ENCODE data around the gene DUS1L.

DUS1L gene

DNA sequence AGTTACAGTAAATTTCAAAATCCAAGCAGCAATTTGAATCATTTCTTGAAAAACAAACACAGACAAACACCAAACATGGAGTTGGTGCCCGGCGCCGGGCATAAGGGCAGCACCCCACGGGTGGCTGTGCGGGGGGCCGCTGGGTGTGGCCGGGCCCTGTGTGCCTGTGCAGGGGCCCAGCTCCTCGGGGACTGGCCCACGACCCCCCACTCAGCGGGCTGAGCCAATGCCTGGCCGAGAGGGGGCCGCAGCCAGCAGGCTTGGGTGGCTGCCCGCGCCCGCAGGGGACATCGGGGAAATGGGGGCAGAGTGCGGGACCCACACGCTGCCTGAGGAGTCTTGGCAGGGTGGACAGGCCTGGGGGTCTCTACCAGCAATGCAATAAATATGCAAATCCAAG lies 12.8 kb upstream of the DUS1L start:
- Histone ChIP-seq H3K4me2 (ENCODE audit: low read length) (no peak overlapping the region), H3K4me3 (ENCODE audit: low read length) (no peak overlapping the region), H3K9me3 (replicated peaks; ENCODE audit: low read length) (no peaks in the 10 kb centered on the region), H3K4me1 (ENCODE audit: control insufficient read depth, insufficient read depth, low read length) (no peaks in the 10 kb centered on the region), H3K27me3 (ENCODE audit: control insufficient read depth, insufficient read depth, low read length) (no peaks in the 10 kb centered on the region), H3K9ac (ENCODE audit: low read depth, low read length) (no peak overlapping the region), H3K36me3 (ENCODE audit: insufficient read depth, low read length) (peaks cover 53% of the 10 kb centered on the region)

DNA sequence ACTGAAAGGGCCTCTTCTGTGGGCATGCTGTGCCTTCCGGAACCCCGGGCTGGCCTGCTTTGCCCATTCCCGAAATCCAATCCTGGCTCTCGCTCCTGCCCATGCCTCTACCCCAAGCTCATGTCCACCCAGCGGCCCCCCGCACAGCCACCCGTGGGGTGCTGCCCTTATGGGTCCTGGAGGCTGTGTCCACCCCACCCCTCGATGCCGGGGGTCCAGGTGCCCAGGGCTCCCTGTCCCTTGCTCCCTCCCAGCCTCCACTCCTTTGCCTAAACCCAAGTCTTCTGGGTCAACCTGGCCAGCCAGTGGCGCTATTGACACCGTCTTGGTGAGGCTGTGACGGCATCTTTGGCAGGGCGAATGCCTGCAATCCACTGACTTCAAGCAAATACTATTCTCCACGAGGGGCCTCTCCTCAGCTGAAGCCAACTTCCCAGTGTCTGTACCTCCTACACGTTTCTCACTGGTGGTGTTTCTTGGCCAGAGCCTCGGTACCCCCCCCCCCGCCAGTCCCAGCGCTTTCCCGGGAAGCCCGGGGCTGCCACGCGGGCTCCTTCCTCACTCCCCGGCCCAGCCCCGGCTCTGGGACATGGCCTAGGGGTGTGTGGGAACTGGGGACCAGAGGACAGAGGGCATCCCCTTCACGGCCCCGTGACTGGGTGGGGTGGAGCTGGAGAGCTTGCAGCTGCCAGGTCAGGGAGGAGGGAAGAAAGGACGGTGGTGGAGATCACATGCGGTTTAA lies 12.2 kb upstream of the DUS1L start:
- no peak overlapping the region for H3K9ac ChIP-seq (ENCODE audit: low read depth, low read length)
- H3K36me3 ChIP-seq (ENCODE audit: insufficient read depth, low read length): peaks cover 47% of the 10 kb centered on the region
- H3K4me1 ChIP-seq (ENCODE audit: control insufficient read depth, insufficient read depth, low read length): no peaks in the 10 kb centered on the region
- H3K4me2 ChIP-seq (ENCODE audit: low read length): no peak overlapping the region
- H3K27me3 ChIP-seq (ENCODE audit: control insufficient read depth, insufficient read depth, low read length): no peaks in the 10 kb centered on the region
- no peak overlapping the region for H3K4me3 ChIP-seq (ENCODE audit: low read length)
- no peaks in the 10 kb centered on the region for H3K9me3 ChIP-seq (replicated peaks; ENCODE audit: low read length)

DNA sequence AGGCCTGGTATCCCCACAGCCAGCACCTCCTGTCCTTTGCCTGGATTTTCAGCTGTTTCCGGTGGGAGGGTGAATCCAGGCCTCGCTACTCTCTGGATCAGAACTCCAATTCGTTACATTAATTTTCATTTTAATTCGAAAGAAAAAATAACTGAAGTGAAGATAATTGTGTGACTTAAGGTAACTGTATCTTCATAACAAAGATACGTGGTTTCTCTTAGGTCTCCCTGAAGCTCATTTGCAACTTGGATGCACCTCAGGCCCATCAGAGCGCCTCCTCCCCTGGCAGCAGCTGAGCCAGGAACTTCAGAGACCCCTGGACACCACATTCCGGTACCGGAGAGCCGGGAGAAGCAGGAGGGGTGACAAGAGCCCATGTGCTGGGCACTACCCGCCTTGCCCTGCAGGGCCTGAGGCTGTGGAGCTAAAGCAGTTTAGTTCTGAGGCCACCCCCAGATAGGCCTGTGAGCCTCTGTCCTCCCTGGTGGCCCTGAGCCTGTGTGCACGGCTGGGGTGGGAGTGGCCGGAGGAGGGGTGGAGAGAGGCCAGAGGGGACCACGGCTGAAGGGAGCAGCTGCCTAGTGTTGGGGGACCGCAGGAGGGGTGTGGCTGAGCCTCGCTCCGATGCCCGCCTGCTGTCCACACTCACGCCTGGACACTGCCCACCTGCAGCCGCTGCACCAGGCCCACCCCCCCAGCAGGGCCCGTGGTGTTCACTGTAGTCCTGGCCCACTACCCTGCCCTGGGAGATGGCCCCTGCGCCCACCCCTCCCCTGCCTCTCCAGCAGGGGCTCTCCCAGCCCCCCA lies 11.4 kb upstream of the DUS1L start:
- Histone ChIP-seq H3K4me3 (ENCODE audit: low read length) (no peak overlapping the region), H3K9ac (ENCODE audit: low read depth, low read length) (no peak overlapping the region), H3K4me2 (ENCODE audit: low read length) (no peak overlapping the region), H3K36me3 (ENCODE audit: insufficient read depth, low read length) (peaks cover 39% of the 10 kb centered on the region), H3K9me3 (replicated peaks; ENCODE audit: low read length) (no peaks in the 10 kb centered on the region), H3K4me1 (ENCODE audit: control insufficient read depth, insufficient read depth, low read length) (no peaks in the 10 kb centered on the region), H3K27me3 (ENCODE audit: control insufficient read depth, insufficient read depth, low read length) (no peaks in the 10 kb centered on the region)

DNA sequence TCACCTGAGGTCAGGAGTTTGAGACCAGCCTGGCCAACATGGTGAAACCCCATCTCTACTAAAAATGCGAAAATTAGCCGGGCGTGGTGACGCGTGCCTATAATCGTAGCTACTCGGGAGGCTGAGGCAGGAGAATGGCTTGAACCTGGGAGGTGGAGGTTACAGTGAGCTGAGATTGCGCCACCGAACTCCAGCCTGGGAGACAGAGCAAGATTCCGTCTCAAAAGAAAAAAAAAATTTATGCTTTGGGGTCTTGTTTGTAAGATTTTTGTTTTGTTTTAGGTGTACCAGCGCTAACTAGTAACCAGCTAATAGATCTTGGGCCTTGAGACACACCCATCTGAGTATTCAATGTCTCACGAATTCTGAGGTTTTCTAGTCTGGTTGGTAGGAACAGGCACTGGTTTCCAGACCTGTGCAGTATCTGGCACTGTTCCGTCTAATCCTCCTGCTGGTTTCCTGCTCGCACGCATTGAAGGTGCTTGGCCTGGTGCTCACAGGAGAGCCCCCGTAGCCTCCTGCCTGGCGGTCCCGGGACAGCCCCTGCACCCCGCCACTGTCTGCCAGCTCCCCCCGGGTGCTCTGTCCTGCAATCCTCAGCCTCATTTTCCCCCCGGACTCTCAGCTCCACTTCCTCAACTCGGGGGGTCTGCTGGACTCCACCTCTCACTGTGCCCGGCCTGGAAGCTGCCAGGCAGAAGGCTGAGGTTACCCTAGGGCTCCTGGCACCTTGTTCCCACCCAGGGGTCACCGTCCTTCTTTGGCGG lies 10.6 kb upstream of the DUS1L start:
- Histone ChIP-seq H3K4me1 (ENCODE audit: control insufficient read depth, insufficient read depth, low read length) (no peaks in the 10 kb centered on the region), H3K4me2 (ENCODE audit: low read length) (no peak overlapping the region), H3K9me3 (replicated peaks; ENCODE audit: low read length) (no peaks in the 10 kb centered on the region), H3K36me3 (ENCODE audit: insufficient read depth, low read length) (peaks cover 34% of the 10 kb centered on the region), H3K4me3 (ENCODE audit: low read length) (no peak overlapping the region), H3K9ac (ENCODE audit: low read depth, low read length) (no peak overlapping the region), H3K27me3 (ENCODE audit: control insufficient read depth, insufficient read depth, low read length) (no peaks in the 10 kb centered on the region)

DNA sequence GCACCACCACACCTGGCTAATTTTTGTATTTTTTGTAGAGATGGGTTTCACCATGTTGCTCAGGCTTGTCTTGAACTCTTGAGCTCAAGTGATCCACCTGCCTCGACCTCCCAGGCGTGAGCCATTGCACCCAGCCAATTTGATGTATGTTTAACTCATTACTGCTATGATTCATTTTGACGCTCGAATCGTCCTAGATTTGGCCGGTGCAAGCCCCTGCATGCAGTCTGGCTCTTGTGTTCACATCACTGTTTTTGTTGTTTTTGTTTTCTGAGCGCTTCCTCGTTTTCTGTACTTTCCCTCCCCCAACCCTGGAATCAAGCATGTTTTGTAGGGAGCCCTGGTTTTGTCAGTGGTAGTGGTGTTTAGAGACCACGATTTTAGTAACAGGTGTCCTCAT lies 7.8 kb upstream of the DUS1L start:
- H3K36me3 ChIP-seq (ENCODE audit: insufficient read depth, low read length): peaks cover 12% of the 10 kb centered on the region
- no peaks in the 10 kb centered on the region for H3K9me3 ChIP-seq (replicated peaks; ENCODE audit: low read length)
- no peak overlapping the region for H3K4me2 ChIP-seq (ENCODE audit: low read length)
- no peak overlapping the region for H3K4me3 ChIP-seq (ENCODE audit: low read length)
- no peaks in the 10 kb centered on the region for H3K27me3 ChIP-seq (ENCODE audit: control insufficient read depth, insufficient read depth, low read length)
- no peaks in the 10 kb centered on the region for H3K4me1 ChIP-seq (ENCODE audit: control insufficient read depth, insufficient read depth, low read length)
- H3K9ac ChIP-seq (ENCODE audit: low read depth, low read length): no peak overlapping the region

DNA sequence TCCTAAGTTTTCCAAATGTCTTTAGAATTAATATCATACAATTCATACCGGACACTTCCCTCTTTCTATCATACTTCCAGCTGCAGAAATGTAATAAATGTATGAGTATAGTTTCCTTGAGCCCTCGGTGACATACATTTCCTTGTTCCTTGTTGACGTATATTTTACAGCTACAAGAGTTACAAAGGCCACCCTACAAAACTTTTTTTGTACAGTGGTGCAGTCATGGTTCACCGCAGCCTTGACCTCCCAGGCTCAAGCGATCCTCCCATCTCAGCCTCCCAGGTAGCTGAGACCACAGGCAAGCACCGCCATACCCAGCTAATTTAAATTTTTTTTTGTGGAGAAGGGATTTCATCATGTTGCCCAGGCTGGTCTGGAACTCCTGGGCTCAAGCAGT lies 7.2 kb upstream of the DUS1L start:
- no peaks in the 10 kb centered on the region for H3K4me1 ChIP-seq (ENCODE audit: control insufficient read depth, insufficient read depth, low read length)

DNA sequence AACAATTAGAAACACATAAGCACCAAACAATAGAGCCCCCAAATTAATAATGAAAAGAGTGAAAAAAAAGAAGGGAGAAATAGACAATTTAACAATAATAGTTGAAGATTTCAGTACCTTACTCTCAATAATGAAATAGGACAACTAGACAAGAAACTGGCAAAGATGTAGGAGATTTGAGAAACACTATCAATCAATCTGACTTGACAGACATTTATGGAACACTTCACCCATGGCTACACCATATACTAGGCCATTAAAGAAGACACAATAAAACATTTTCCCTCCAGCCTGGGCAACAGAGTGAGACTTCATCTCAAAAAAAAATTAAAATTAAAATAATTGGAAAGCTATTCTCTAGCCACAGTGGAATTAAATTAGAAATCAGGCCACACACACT lies 5.0 kb upstream of the DUS1L start:
- H3K27me3 ChIP-seq (ENCODE audit: control insufficient read depth, insufficient read depth, low read length): no peaks in the 10 kb centered on the region
- peaks cover 8% of the 10 kb centered on the region for H3K4me1 ChIP-seq (ENCODE audit: control insufficient read depth, insufficient read depth, low read length)
- H3K4me3 ChIP-seq (ENCODE audit: low read length): no peak overlapping the region
- H3K9me3 ChIP-seq (replicated peaks; ENCODE audit: low read length): no peaks in the 10 kb centered on the region
- H3K4me2 ChIP-seq (ENCODE audit: low read length): no peak overlapping the region
- no peaks in the 10 kb centered on the region for H3K36me3 ChIP-seq (ENCODE audit: insufficient read depth, low read length)
- H3K9ac ChIP-seq (ENCODE audit: low read depth, low read length): no peak overlapping the region

More for the DNA sequence above, 7.2 kb upstream of the DUS1L start:
- H3K27me3 ChIP-seq (ENCODE audit: control insufficient read depth, insufficient read depth, low read length): no peaks in the 10 kb centered on the region
- H3K4me2 ChIP-seq (ENCODE audit: low read length): no peak overlapping the region
- H3K4me3 ChIP-seq (ENCODE audit: low read length): no peak overlapping the region
- H3K36me3 ChIP-seq (ENCODE audit: insufficient read depth, low read length): peaks cover 6% of the 10 kb centered on the region
- H3K9me3 ChIP-seq (replicated peaks; ENCODE audit: low read length): no peaks in the 10 kb centered on the region
- H3K9ac ChIP-seq (ENCODE audit: low read depth, low read length): no peak overlapping the region

DNA sequence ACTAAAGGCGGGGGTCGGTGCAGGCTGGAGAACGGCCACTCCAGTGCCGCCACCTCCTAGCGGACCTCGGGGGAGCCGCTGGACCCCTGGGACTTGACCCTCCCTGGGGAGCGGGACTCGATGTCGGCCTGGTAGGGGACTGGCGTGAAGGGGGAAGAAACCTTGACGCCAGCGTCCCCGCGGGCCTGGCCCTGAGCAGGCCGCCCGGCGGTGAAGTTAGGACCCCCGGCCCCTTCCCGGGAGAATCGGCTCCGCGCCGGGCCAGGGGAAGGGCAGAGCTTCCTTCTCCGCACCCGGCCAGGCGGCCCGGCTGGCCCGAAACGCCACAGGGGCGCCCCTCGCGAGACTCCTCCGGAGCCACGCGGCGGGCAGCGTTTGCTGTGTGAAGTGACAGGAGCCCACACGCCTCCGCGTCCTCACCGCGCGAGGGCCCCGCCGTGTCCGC lies 389 bp downstream of the DUS1L start:
- peaks cover 21% of the 10 kb centered on the region for H3K4me1 ChIP-seq (ENCODE audit: control insufficient read depth, insufficient read depth, low read length)
- peak overlapping the region; percentile 97 for H3K9ac ChIP-seq (ENCODE audit: low read depth, low read length)
- H3K9me3 ChIP-seq (replicated peaks; ENCODE audit: low read length): no peaks in the 10 kb centered on the region
- H3K4me2 ChIP-seq (ENCODE audit: low read length): peak overlapping the region; percentile 100
- H3K36me3 ChIP-seq (ENCODE audit: insufficient read depth, low read length): peaks cover 20% of the 10 kb centered on the region
- H3K27me3 ChIP-seq (ENCODE audit: control insufficient read depth, insufficient read depth, low read length): no peaks in the 10 kb centered on the region
- peak overlapping the region; percentile 87 for H3K4me3 ChIP-seq (ENCODE audit: low read length)

DNA sequence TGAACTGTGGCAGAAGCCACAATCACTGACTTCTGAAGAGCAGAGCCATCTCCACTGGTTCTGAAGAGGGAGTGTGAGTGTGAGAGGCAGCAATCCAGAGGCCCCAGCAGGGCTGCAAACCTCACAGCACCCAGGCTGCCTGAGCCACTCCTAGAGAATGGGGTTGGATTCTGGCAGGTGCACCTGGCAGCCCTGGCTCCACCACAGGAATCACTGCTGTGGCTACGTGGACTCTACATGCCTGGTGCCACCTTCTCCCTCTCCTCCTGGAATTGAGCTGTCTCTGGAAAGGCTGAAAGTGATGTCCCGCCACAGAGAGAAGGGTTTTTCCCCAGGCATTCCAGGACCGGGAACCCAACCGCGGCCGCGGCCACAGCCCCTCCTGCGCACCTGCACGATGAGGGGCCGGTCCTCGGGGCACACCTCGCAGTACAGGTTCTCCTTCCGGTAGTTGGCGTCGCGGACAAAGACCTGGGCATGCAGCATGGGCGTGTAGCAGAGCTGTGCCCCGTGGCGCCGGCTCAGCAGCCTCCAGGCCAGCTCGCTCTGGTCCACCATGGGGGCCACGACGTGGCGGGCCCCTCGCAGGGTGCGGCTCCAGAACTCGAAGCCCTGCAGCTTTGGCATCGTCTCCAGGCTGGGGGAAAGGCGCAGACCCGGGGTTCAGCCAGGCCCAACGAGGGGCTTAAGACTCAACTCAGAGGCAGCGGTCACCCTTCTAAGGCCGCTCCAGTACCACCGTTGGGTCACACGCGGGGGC lies 991 bp downstream of the DUS1L start:
- Histone ChIP-seq H3K4me1 (ENCODE audit: control insufficient read depth, insufficient read depth, low read length) (peaks cover 21% of the 10 kb centered on the region), H3K36me3 (ENCODE audit: insufficient read depth, low read length) (peaks cover 26% of the 10 kb centered on the region), H3K9ac (ENCODE audit: low read depth, low read length) (peak overlapping the region; percentile 97), H3K4me3 (ENCODE audit: low read length) (peak overlapping the region; percentile 87), H3K9me3 (replicated peaks; ENCODE audit: low read length) (no peaks in the 10 kb centered on the region), H3K27me3 (ENCODE audit: control insufficient read depth, insufficient read depth, low read length) (no peaks in the 10 kb centered on the region), H3K4me2 (ENCODE audit: low read length) (peak overlapping the region; percentile 100)

DNA sequence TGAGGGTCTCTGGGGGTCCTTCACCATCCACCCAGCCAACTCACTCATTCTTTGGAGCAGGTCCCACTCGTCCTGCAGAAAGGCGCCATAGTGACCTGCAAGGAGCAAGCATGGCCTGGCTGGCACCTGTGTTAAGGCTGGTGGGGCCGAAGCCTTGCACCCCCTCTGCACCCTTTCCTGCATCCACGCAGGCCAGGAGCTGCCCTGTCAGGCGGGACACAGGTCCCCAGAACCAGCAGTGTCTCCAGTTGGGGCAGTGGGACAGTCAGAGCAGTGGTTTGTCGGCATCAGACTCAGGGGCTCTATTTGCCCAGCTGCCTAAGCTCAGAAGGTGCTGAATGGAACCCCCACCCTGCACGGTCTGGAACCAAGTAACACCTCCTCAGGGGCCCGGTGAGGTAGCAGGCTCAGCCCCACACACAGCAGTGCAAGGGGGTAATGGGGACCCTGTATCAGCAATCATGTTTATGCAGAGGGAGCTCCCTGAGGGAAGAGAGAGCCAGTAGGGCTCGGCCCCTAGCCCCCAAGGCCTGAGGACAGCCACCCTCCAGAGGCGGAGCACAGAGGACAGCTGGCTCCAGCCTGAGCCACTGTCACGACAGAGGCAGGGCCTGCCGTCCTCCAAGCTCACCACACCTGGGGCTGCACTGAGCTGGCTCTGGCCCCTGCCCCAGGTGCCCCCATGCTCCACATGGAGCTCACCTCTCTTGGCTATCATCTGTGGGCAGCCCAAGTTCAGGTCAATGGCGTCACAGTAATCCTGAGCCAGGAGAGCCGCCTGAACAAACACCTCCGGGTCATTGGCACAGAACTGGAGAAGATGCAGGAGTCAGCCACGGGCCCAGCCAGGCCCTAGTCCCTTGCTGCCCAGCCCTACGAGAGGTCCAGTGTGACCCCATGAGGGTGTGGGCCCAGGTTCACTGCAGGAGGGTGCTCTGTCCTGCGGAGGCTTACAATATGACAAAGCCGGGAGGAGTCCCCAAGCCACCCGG lies 1.9 kb downstream of the DUS1L start:
- Histone ChIP-seq H3K4me1 (ENCODE audit: control insufficient read depth, insufficient read depth, low read length) (peaks cover 21% of the 10 kb centered on the region), H3K9me3 (replicated peaks; ENCODE audit: low read length) (no peaks in the 10 kb centered on the region), H3K4me2 (ENCODE audit: low read length) (peak overlapping the region; percentile 100), H3K4me3 (ENCODE audit: low read length) (peak overlapping the region; percentile 87), H3K27me3 (ENCODE audit: control insufficient read depth, insufficient read depth, low read length) (no peaks in the 10 kb centered on the region), H3K9ac (ENCODE audit: low read depth, low read length) (peak overlapping the region; percentile 97), H3K36me3 (ENCODE audit: insufficient read depth, low read length) (peaks cover 35% of the 10 kb centered on the region)

All from skeletal muscle satellite cell (primary cell).